ENCODE data around the gene PRX. TPM values are rescaled to one million over a fixed set of nuclear protein-coding genes. Genes with fewer than 3 reads are reported as not detected.
A peak's percentile ranks its signal among the peaks of the same experiment; 100 is the strongest.
"Not testable (repeated sequence)": the region's sequence is repeated elsewhere in the genome, so short reads cannot be mapped to it uniquely, and the experiment has no call there.

PRX gene
- total RNA-seq, 1 donor from 2014 or later: 1.8 TPM

GRCh38 chr19:40411958-40412499 lies 1.1 kb downstream of the PRX start:
- FAIRE-seq: no peak
- DNase-seq (ENCODE audit: low read depth): no peak

GRCh38 chr19:40411125-40411842 lies 1.9 kb downstream of the PRX start:
- no peak overlapping the region for H3K4me3 ChIP-seq (ENCODE audit: low read depth, low read length)
- FAIRE-seq: no peak
- TF ChIP-seq CTCF (IDR thresholded peaks at IDR 0.05; ENCODE audit: insufficient read depth, low read length, severe bottlenecking): no peak
- no peak for DNase-seq (ENCODE audit: low read depth)
- H3K36me3 ChIP-seq (ENCODE audit: control insufficient read depth, insufficient read depth, low read length): no peaks in the 10 kb centered on the region
- no peaks in the 10 kb centered on the region for H3K27me3 ChIP-seq (ENCODE audit: control insufficient read depth, insufficient read depth, low read length)

More at GRCh38 chr19:40411958-40412499, 1.1 kb downstream of the PRX start:
- no peak overlapping the region for H3K4me3 ChIP-seq (ENCODE audit: low read depth, low read length)
- no peaks in the 10 kb centered on the region for H3K36me3 ChIP-seq (ENCODE audit: control insufficient read depth, insufficient read depth, low read length)
- TF ChIP-seq CTCF (IDR thresholded peaks at IDR 0.05; ENCODE audit: insufficient read depth, low read length, severe bottlenecking): no peak
- H3K27me3 ChIP-seq (ENCODE audit: control insufficient read depth, insufficient read depth, low read length): no peaks in the 10 kb centered on the region

GRCh38 chr19:40410030-40410389 lies 3.2 kb downstream of the PRX start:
- TF ChIP-seq CTCF (IDR thresholded peaks at IDR 0.05; ENCODE audit: insufficient read depth, low read length, severe bottlenecking): no peak
- no peaks in the 10 kb centered on the region for H3K36me3 ChIP-seq (ENCODE audit: control insufficient read depth, insufficient read depth, low read length)
- DNase-seq (ENCODE audit: low read depth) (no peak), FAIRE-seq (no peak)
- H3K4me3 ChIP-seq (ENCODE audit: low read depth, low read length): no peak overlapping the region
- no peaks in the 10 kb centered on the region for H3K27me3 ChIP-seq (ENCODE audit: control insufficient read depth, insufficient read depth, low read length)

- FAIRE-seq; H3K27me3 ChIP-seq (ENCODE audit: control insufficient read depth, insufficient read depth, low read length); DNase-seq (ENCODE audit: low read depth); H3K36me3 ChIP-seq (ENCODE audit: control insufficient read depth, insufficient read depth, low read length); H3K4me3 ChIP-seq (ENCODE audit: low read depth, low read length): not testable (repeated sequence)
Observed at GRCh38 chr19:40408598-40408925, 4.6 kb downstream of the PRX start.

- no peak overlapping the region for H3K4me3 ChIP-seq (ENCODE audit: low read depth, low read length)
- no peaks in the 10 kb centered on the region for H3K36me3 ChIP-seq (ENCODE audit: control insufficient read depth, insufficient read depth, low read length)
- TF ChIP-seq CTCF (IDR thresholded peaks at IDR 0.05; ENCODE audit: insufficient read depth, low read length, severe bottlenecking): no peak
- DNase-seq (ENCODE audit: low read depth) (no peak), FAIRE-seq (no peak)
- no peaks in the 10 kb centered on the region for H3K27me3 ChIP-seq (ENCODE audit: control insufficient read depth, insufficient read depth, low read length)
Observed at GRCh38 chr19:40407714-40408597, 5.2 kb downstream of the PRX start.

GRCh38 chr19:40403262-40403984 lies 9.8 kb downstream of the PRX start:
- no peaks in the 10 kb centered on the region for H3K27me3 ChIP-seq (ENCODE audit: control insufficient read depth, insufficient read depth, low read length)
- H3K4me3 ChIP-seq (ENCODE audit: low read depth, low read length): peak overlapping the region; percentile 48
- no peaks in the 10 kb centered on the region for H3K36me3 ChIP-seq (ENCODE audit: control insufficient read depth, insufficient read depth, low read length)
- TF ChIP-seq CTCF (IDR thresholded peaks at IDR 0.05; ENCODE audit: insufficient read depth, low read length, severe bottlenecking): peak; percentile 1
- DNase-seq (ENCODE audit: low read depth) (peak; percentile 72), FAIRE-seq (no peak)
